DOHH2 (cell line): ENCODE results near the gene SLC2A8.

Experiments
- H3F3A ChIP-seq: fragments of 200-600 bp; sonication (generic), shearing (Covaris generic); 2 replicates; pipeline ENCODE4 v1.6.0; 2016; ENCODE audit warnings: antibody characterized with exemption, mild to moderate bottlenecking; ENCODE audit not compliant: control insufficient read depth, insufficient read depth
- H3K27ac ChIP-seq: fragments of 200-600 bp; sonication (generic); 2 replicates; pipeline ENCODE4 v1.5.1; 2014; ENCODE audit warnings: low read depth, mild to moderate bottlenecking, low read length, moderate library complexity
- H3K27me3 ChIP-seq: fragments of 200-600 bp; sonication (generic); 2 replicates; pipeline ENCODE4 v1.6.1; 2014; ENCODE audit warnings: mild to moderate bottlenecking, low read length, mixed read lengths; ENCODE audit not compliant: control insufficient read depth
- H3K36me3 ChIP-seq: fragments of 200-600 bp; sonication (generic); 2 replicates; pipeline ENCODE4 v1.6.1; 2014; ENCODE audit warnings: mild to moderate bottlenecking, low read length, moderate library complexity, mixed read lengths; ENCODE audit not compliant: control insufficient read depth
- H3K4me1 ChIP-seq: fragments of 200-600 bp; sonication (generic); 2 replicates; pipeline ENCODE4 v1.6.1; 2014; ENCODE audit warnings: mild to moderate bottlenecking, low read length, mixed read lengths; ENCODE audit not compliant: control insufficient read depth
- H3K4me2 ChIP-seq: fragments of 200-600 bp; sonication (generic); 2 replicates; pipeline ENCODE4 v1.6.0; 2014; ENCODE audit warnings: mild to moderate bottlenecking, low read length, moderate library complexity
- H3K4me3 ChIP-seq: fragments of 200-600 bp; sonication (generic); 2 replicates; pipeline ENCODE4 v1.5.1; 2014; ENCODE audit warnings: mild to moderate bottlenecking, low read length, mixed read lengths
- H3K79me2 ChIP-seq: fragments of 200-600 bp; sonication (generic); 2 replicates; pipeline ENCODE4 v1.6.1; 2014; ENCODE audit warnings: mild to moderate bottlenecking, low read length, mixed read lengths; ENCODE audit not compliant: control insufficient read depth
- H3K9me2 ChIP-seq: fragments of 200-600 bp; sonication (generic); replicated peaks from 2 replicates; pipeline ENCODE4 v1.6.1; 2014; ENCODE audit warnings: mild to moderate bottlenecking, low read length, mixed read lengths; ENCODE audit not compliant: control insufficient read depth
- H3K9me3 ChIP-seq: fragments of 200-600 bp; sonication (generic); 2 replicates; pipeline ENCODE4 v1.6.1; 2014; ENCODE audit warnings: antibody characterized with exemption, low read length, mixed read lengths; ENCODE audit not compliant: control insufficient read depth, insufficient read depth
- H4K20me1 ChIP-seq: fragments of 200-600 bp; sonication (generic); 2 replicates; pipeline ENCODE4 v1.6.0; 2014; ENCODE audit warnings: low read depth, mild to moderate bottlenecking, antibody characterized with exemption, low read length, moderate library complexity; ENCODE audit not compliant: control insufficient read depth, insufficient read depth
- CTCF ChIP-seq: fragments of 200-600 bp; sonication (generic); IDR thresholded peaks from one replicate; pipeline ENCODE4 v1.5.1; 2014; ENCODE audit warnings: antibody characterized with exemption, mild to moderate bottlenecking, low read depth, low read length; ENCODE audit not compliant: poor library complexity, severe bottlenecking
- EZH2phosphoT487 ChIP-seq: fragments of 200-600 bp; sonication (generic); IDR thresholded peaks from 2 replicates; pipeline ENCODE4 v1.6.1; 2017; ENCODE audit warnings: borderline replicate concordance, mild to moderate bottlenecking, antibody characterized with exemption, low read length, moderate library complexity, mixed read lengths

Gene SLC2A8

DNA sequence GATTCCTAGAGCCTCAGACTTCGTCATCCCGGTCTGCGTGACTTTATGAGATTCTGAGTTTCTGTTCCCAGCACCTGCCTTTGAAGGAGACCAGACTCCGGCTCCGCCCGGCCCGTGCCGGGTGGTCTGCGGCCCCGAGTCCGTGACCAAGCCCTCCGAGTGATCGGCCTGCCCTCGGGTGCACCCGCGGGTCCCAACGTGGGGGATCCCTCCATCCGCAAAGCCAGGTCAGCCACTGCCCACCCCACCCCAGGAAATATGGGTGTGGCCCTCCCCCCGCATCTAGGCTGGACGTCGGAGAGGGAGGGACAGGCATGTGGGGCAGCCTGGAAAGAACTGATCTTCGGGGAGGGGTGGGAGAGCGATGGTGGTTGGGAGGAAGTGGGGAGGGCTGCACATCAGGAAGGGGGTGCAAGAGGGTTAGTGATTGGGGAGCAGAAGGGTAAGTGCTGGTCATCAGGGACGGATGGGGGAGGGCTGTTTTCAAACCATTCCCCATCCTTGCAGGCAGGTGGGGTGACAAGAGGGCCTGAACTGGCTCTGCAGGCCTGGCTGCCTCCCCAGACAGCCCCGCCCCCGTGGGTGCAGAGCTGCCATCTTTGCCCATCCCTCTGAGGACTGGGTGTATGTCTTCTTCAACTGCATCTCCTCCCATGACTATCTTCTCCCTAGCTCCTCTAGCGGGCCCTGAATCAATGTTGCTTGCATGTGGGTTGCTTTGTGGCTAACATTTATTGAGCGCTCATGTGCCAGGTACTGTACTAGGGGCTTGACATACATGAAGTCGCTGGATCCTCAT, 55.1 kb downstream of the SLC2A8 start:
- peaks cover 22% of the 10 kb centered on the region for H4K20me1 ChIP-seq
- peaks cover 53% of the 10 kb centered on the region for H3K36me3 ChIP-seq
- no peaks in the 10 kb centered on the region for H3K27me3 ChIP-seq
- no peaks in the 10 kb centered on the region for H3K9me2 ChIP-seq
- TF ChIP-seq EZH2phosphoT487 (no peak), CTCF (no peak)
- peak overlapping the region; percentile 98 for H3K4me3 ChIP-seq
- peak overlapping the region; percentile 97 for H3K4me2 ChIP-seq
- H3F3A ChIP-seq = peaks cover 43% of the 10 kb centered on the region
- peaks cover 36% of the 10 kb centered on the region for H3K4me1 ChIP-seq
- H3K9me3 ChIP-seq = no peaks in the 10 kb centered on the region
- peaks cover 51% of the 10 kb centered on the region for H3K79me2 ChIP-seq
- H3K27ac ChIP-seq = peak overlapping the region; percentile 93

DNA sequence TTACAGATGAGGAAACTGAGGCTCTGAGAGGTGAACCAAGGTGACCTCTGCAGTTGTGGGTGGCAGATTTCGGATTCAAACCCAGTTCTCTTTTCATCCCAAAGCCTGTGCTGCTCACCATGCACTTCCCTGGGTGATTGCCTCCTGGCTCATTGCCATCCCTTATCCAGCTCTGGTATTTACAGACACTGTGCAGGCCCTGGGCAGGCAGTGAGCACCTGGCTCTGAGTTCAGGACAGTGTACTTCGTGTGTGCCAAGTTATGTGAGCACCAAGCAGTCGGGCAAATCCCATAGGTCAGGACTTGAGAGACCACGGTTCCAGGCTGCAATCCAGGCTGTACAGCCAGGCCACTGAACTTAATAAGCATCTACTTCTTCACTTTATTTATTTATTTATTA, 55.7 kb downstream of the SLC2A8 start:
- H3K79me2 ChIP-seq = peaks cover 51% of the 10 kb centered on the region
- H3K27me3 ChIP-seq = no peaks in the 10 kb centered on the region
- peak overlapping the region; percentile 97 for H3K4me2 ChIP-seq

GRCh38 chr9:127455324-127455992, 58.5 kb downstream of the SLC2A8 start:
- Histone ChIP-seq H3K27ac (peak overlapping the region; percentile 36), H3K4me2 (peak overlapping the region; percentile 46)

More for the DNA sequence above, 55.7 kb downstream of the SLC2A8 start:
- Histone ChIP-seq H3K9me2 (no peaks in the 10 kb centered on the region), H3K9me3 (no peaks in the 10 kb centered on the region), H3K27ac (no peak overlapping the region), H4K20me1 (peaks cover 22% of the 10 kb centered on the region), H3K4me3 (peak overlapping the region; percentile 98), H3F3A (peaks cover 37% of the 10 kb centered on the region), H3K36me3 (peaks cover 52% of the 10 kb centered on the region), H3K4me1 (peaks cover 36% of the 10 kb centered on the region)
- no peak for TF ChIP-seq EZH2phosphoT487
- TF ChIP-seq CTCF = no peak

More at GRCh38 chr9:127455324-127455992, 58.5 kb downstream of the SLC2A8 start:
- H3K4me1 ChIP-seq = peaks cover 16% of the 10 kb centered on the region
- no peaks in the 10 kb centered on the region for H3K9me2 ChIP-seq
- peak overlapping the region; percentile 35 for H3K4me3 ChIP-seq
- H3K79me2 ChIP-seq = peaks cover 23% of the 10 kb centered on the region
- H3K9me3 ChIP-seq = no peaks in the 10 kb centered on the region
- H3F3A ChIP-seq = peaks cover 10% of the 10 kb centered on the region
- peaks cover 3% of the 10 kb centered on the region for H4K20me1 ChIP-seq
- no peaks in the 10 kb centered on the region for H3K27me3 ChIP-seq
- peaks cover 36% of the 10 kb centered on the region for H3K36me3 ChIP-seq
- no peak for TF ChIP-seq EZH2phosphoT487
- TF ChIP-seq CTCF = peak; percentile 59
